Kidney (tissue), 14 donors: ENCODE measurements around the gene AUTS2. TPM values are rescaled to one million over a fixed set of nuclear protein-coding genes. Genes with fewer than 3 reads are reported as not detected.

Source experiments
- DNase-seq, 5 donors: peaks; one replicate each; pipeline ENCODE4 v3.0.0-alpha.2; 2013 to 2020
- FAIRE-seq: peaks from 2 replicates; lab custom pipeline; 2012; peaks lifted over from hg19 to GRCh38; lab: Jason Lieb, UNC
- H3K27ac ChIP-seq, 2 donors: one replicate each; pipeline ENCODE4 v1.7.0; 2013; ENCODE audit warnings: low read depth in 2 of 2, low read length in 2 of 2, inconsistent platforms in 1 of 2
- H3K27me3 ChIP-seq: one replicate; pipeline ENCODE4 v1.7.1; 2013; ENCODE audit warnings: low read length, inconsistent platforms; ENCODE audit not compliant: control insufficient read depth, insufficient read depth
- H3K36me3 ChIP-seq, 3 donors: one replicate each; pipeline versions ENCODE4 v1.7.0 to v1.7.1; 2013; ENCODE audit warnings: low read length in 3 of 3, control low read depth in 1 of 3, inconsistent platforms in 1 of 3; ENCODE audit not compliant: insufficient read depth in 3 of 3, control insufficient read depth in 2 of 3
- H3K4me1 ChIP-seq, 3 donors: one replicate each; pipeline versions ENCODE4 v1.7.0 to v1.7.1; 2013; ENCODE audit warnings: low read length in 3 of 3, inconsistent platforms in 1 of 3, low read depth in 1 of 3; ENCODE audit not compliant: control insufficient read depth in 2 of 3, insufficient read depth in 2 of 3
- H3K4me3 ChIP-seq, 3 donors: one replicate each; pipeline versions ENCODE4 v1.7.0 to v1.8.1; 2013; ENCODE audit warnings: low read length in 3 of 3, control low read depth in 1 of 3, inconsistent platforms in 1 of 3
- H3K9ac ChIP-seq, 3 donors: one replicate each; pipeline versions ENCODE4 v1.7.0 to v1.7.1; 2013; ENCODE audit warnings: low read length in 3 of 3, control low read depth in 1 of 3, inconsistent platforms in 1 of 3
- H3K9me3 ChIP-seq, 3 donors: one replicate each; pipeline versions ENCODE4 v1.7.0 to v1.7.1; 2013; ENCODE audit warnings: low read length in 3 of 3, control low read depth in 1 of 3, inconsistent platforms in 1 of 3; ENCODE audit not compliant: control insufficient read depth in 2 of 3, insufficient read depth in 1 of 3
- CTCF ChIP-seq: IDR thresholded peaks from 3 replicates; pipeline ENCODE4 v1.5.1; 2012; ENCODE audit warnings: mild to moderate bottlenecking, moderate library complexity, borderline replicate concordance; ENCODE audit not compliant: insufficient read depth; ENCODE audit errors: extremely low read depth
- intact Hi-C: fragments of 100-400 bp; cut with DNase I; formaldehyde crosslinking; loops from one replicate; pipeline ENCODE4 v1.11.1; 2022
- polyA plus RNA-seq: library from polyadenylated mRNA; stranded (reverse); fragments of 350-450 nt; fragmentation: Illumina TruSeq; extraction: RNeasy Lipid Tissue Mini Kit (QIAGEN cat#74804); gene quantifications from one replicate; pipeline ENCODE4 v1.2.3, GENCODE V29; 2014; ENCODE audit warnings: low read depth, low replicate concordance; ENCODE audit not compliant: insufficient read depth
- total RNA-seq: library from RNA; stranded (reverse); fragmentation: NEBNext Ultra II Directional; extraction: Animal tissue kit (Norgen Biotek cat#: 25700); gene quantifications from one replicate; pipeline ENCODE4 v1.2.1, GENCODE V29; 2021
- donor health status: control.
- donor health status: control.
- donor health status: control.
- donor health status: control.
- donor health status: control.
- donor health status: DM: yes; HTN: yes; CAD: no.
- donor health status: Normal renal cell carcinoma (clear cell type).

The AUTS2 gene
- total and polyA plus RNA-seq, 2 donors from 2014 or later = 5.2 to 33.8 TPM

GRCh38 chr7:70344726-70345125 is 746.5 kb downstream of the AUTS2 start:
- H3K4me1 ChIP-seq = no peaks in the 10 kb centered on the region
- H3K9ac ChIP-seq = no peak overlapping the region
- H3K27ac ChIP-seq = no peak overlapping the region
- FAIRE-seq = no peak
- H3K9me3 ChIP-seq = no peaks in the 10 kb centered on the region
- TF ChIP-seq CTCF = no peak
- no peak overlapping the region for H3K4me3 ChIP-seq
- H3K36me3 ChIP-seq = no peaks in the 10 kb centered on the region
- no peak for DNase-seq
- intact Hi-C loops = no loop called here
- no peaks in the 10 kb centered on the region for H3K27me3 ChIP-seq

GRCh38 chr7:70346844-70347462 is 748.7 kb downstream of the AUTS2 start:
- FAIRE-seq = no peak
- Histone ChIP-seq H3K4me3 (no peak overlapping the region), H3K9ac (no peak overlapping the region), H3K4me1 (no peaks in the 10 kb centered on the region), H3K36me3 (no peaks in the 10 kb centered on the region), H3K27me3 (no peaks in the 10 kb centered on the region), H3K27ac (no peak overlapping the region), H3K9me3 (no peaks in the 10 kb centered on the region)
- intact Hi-C loops = no loop called here
- DNase-seq = no peak
- TF ChIP-seq CTCF = no peak

- DNase-seq = no peak
- Histone ChIP-seq H3K4me3 (no peak overlapping the region), H3K4me1 (no peaks in the 10 kb centered on the region), H3K9me3 (no peaks in the 10 kb centered on the region), H3K27me3 (no peaks in the 10 kb centered on the region), H3K9ac (no peak overlapping the region), H3K27ac (no peak overlapping the region), H3K36me3 (no peaks in the 10 kb centered on the region)
- FAIRE-seq = no peak
- intact Hi-C loops = no loop called here
- TF ChIP-seq CTCF = no peak
Observed at GRCh38 chr7:70347463-70348254, 749.4 kb downstream of the AUTS2 start.
